22Rv1 (cell line): Measurements from ENCODE around the gene B4GALT5.

ENCODE experiments used
- CTCF ChIP-seq: fragments of 450-650 bp; IDR thresholded peaks from 2 replicates; pipeline ENCODE4 v1.5.1; 2017; ENCODE audit warnings: mild to moderate bottlenecking
- ZFX ChIP-seq: fragments of 450-650 bp; IDR thresholded peaks from 2 replicates; pipeline ENCODE4 v1.6.1; 2017; ENCODE audit warnings: antibody characterized with exemption, borderline replicate concordance

GRCh38 chr20:49739042-49739441 lies 25.4 kb upstream of the B4GALT5 start:
- TF ChIP-seq CTCF (no peak), ZFX (no peak)
